ENCODE measurements around the gene UAP1L1. TPM values are rescaled to one million over a fixed set of nuclear protein-coding genes. Genes with fewer than 3 reads are reported as not detected.

Gene UAP1L1
- total and polyA plus RNA-seq, 9 of the 15 experiments (the other 6 are each of a cell fraction or from before 2014, with no cell fraction given) = 0.20 to 8.6 (median 3.7) TPM

GRCh38 chr9:137046088-137046787 is 31.1 kb upstream of the UAP1L1 start, which contains the start of gene NPDC1 (continued):
- no peak for TF ChIP-seq ZNF609 (CRISPR knock-in tag; IDR thresholded peaks at IDR 0.05; ENCODE audit: borderline replicate concordance)
- no peak for TF ChIP-seq ZBTB17 (CRISPR knock-in tag; IDR thresholded peaks at IDR 0.05)
- TF ChIP-seq HLTF (IDR thresholded peaks at IDR 0.05) = no peak
- TF ChIP-seq POU5F1 (IDR thresholded peaks at IDR 0.05; ENCODE audit: borderline replicate concordance, low read depth, low read length, partially characterized antibody) = no peak
- no peak for TF ChIP-seq CHD1 (IDR thresholded peaks at IDR 0.05; ENCODE audit: low read length)
- peak; percentile 62; the same call in 1 of the 2 replicates for TF ChIP-seq DMBX1 (CRISPR knock-in tag; IDR thresholded peaks at IDR 0.05; ENCODE audit: borderline replicate concordance)
- no peak for TF ChIP-seq TRIM24 (IDR thresholded peaks at IDR 0.05)
- no peak for TF ChIP-seq ARID3B (CRISPR knock-in tag; IDR thresholded peaks at IDR 0.05; ENCODE audit: borderline replicate concordance)
- TF ChIP-seq PBX2 (CRISPR knock-in tag; IDR thresholded peaks at IDR 0.05; ENCODE audit: low read depth) = no peak
- TF ChIP-seq PBX2 (tag; conservative IDR thresholded peaks at IDR 0.05; ENCODE audit: low read depth) = no peak
- TF ChIP-seq ZNF232 (CRISPR knock-in tag; IDR thresholded peaks at IDR 0.05) = peak; percentile 77; the same call in 1 of the 2 replicates
- TF ChIP-seq MCM2 (IDR thresholded peaks at IDR 0.05; ENCODE audit: low read depth) = no peak
- no peak for TF ChIP-seq ZNF589 (CRISPR knock-in tag; IDR thresholded peaks at IDR 0.05; ENCODE audit: low read depth)
- TF ChIP-seq HBP1 (CRISPR knock-in tag; IDR thresholded peaks at IDR 0.05) = no peak
- no peak for TF ChIP-seq BDP1 (IDR thresholded peaks at IDR 0.05; ENCODE audit: insufficient read depth, insufficient read length)
- TF ChIP-seq POLR3G (IDR thresholded peaks at IDR 0.05; ENCODE audit: extremely low read depth, insufficient read length, insufficient replicate concordance) = no peak

Data from K562 (cell line).